GM18508 (cell line): ENCODE data around the gene MAP4.
"Not testable (repeated sequence)": the region's sequence is repeated elsewhere in the genome, so short reads cannot be mapped to it uniquely, and the experiment has no call there.

ENCODE experiments used
- ATAC-seq: cut with Tn5 transposase; IDR thresholded peaks from one replicate; pipeline ENCODE4 v1.9.1; 2021; ENCODE audit warnings: moderate number of reproducible peaks; ENCODE audit not compliant: insufficient read depth, unreplicated experiment

The MAP4 gene, protein sequence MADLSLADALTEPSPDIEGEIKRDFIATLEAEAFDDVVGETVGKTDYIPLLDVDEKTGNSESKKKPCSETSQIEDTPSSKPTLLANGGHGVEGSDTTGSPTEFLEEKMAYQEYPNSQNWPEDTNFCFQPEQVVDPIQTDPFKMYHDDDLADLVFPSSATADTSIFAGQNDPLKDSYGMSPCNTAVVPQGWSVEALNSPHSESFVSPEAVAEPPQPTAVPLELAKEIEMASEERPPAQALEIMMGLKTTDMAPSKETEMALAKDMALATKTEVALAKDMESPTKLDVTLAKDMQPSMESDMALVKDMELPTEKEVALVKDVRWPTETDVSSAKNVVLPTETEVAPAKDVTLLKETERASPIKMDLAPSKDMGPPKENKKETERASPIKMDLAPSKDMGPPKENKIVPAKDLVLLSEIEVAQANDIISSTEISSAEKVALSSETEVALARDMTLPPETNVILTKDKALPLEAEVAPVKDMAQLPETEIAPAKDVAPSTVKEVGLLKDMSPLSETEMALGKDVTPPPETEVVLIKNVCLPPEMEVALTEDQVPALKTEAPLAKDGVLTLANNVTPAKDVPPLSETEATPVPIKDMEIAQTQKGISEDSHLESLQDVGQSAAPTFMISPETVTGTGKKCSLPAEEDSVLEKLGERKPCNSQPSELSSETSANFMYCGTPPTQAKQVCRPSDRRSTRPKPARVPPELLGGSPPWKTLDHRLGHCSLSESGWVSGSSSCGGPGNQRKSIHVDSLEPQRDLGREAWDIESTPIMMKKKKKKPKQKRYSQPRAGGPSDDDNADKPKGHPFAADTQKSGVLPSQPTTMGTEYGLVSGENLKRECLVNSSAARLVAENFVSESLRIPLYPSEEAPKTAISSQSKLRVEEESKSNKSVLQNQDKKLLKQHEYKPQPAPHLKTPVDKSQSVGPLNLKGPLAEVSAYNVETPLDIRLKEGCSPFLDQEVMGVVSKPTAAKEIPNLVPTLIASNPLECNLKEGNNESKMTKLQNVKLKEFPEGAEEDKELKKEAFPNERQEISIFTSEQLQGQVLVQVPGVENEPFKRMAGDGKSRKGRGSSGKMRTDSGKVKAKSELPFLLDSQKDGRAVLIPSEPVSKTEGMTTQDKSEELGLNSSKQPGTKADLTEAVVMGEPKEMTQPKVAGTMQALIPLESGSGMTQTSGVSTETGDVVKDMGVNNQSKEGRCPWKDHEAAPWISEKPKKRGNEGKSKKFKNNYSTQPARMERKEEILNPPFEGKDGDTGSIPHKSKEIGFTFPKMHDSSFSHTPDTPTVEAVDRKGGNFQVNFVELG (N-terminal part only)

DNA sequence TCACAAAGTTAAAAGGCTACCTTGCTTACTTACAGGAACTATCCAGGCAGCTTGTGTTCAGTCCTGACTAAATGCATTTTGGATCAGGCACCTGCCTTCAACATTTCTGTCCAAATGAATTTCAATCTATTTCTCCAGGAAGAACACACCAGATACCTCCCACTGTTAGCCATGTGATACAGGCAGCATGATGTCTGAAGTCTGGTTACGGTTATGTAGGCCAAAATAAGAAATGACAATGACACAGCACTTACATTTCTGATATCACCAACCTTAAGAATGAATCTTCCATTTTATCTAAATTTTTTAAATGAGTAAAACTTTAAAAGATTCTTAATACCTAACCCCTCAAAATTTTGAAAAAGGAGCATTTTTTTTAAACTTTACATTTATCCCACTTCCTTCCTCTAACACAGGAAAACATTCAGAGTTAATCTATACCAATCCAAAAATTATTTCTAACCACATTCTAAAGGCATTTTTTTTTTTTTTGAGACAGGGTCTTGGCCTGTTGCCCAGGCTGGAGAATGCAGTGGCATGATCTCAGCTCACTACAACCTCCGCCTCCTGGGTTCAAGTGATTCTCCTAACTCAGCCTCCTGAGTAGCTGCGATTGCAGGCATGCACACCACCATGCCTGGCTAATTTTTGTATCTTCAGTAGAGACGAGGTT, at the start of gene MAP4:
Gene MAP4 (minus strand): TSS at position 116 of the 673 bp plus-strand sequence. CDS start 17,556 bp downstream, outside the sequence.
- no peak for ATAC-seq

DNA sequence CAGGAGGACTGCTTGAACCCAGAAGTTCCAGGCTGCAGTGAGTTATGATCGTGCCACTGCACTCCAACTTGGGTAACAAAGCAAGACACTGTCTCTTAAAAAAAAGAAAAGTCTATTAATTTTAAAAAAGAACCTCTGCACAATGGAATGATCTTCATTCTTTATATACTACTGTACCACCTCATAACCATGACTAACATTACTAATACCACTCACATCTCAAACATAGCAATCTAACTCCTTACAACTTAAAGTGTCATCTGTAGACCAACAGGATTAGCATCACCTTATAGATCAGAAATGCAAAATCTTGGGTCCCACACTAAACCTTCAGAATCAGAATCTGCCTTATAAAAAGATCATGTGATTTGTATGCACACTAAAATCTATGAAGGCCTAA, 48.8 kb upstream of the MAP4 start:
- ATAC-seq = no peak

DNA sequence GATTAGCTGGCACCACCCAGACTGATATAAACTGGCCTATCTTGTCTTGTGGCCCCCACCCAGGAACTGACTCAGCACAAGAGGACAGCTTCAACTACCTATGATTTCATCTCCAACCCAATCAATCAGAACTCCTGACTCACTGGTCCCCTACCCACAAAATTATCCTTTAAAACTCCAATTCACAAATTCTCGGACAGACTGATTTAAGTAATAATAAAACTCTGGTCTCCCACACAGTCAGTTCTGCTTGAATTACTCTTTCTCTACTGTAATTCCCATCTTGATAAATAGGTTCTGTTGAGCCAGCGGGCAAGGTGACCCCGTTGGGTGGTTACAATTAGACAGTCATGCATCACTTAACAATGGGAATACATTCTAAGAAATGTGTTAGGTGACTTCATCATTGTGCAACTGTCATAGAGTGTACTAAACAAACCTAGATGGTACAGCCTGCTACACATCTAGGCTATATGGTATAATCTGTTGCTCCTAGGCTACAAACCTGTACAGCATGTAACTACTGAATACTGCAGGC, 48.1 kb upstream of the MAP4 start:
- ATAC-seq = no peak

DNA sequence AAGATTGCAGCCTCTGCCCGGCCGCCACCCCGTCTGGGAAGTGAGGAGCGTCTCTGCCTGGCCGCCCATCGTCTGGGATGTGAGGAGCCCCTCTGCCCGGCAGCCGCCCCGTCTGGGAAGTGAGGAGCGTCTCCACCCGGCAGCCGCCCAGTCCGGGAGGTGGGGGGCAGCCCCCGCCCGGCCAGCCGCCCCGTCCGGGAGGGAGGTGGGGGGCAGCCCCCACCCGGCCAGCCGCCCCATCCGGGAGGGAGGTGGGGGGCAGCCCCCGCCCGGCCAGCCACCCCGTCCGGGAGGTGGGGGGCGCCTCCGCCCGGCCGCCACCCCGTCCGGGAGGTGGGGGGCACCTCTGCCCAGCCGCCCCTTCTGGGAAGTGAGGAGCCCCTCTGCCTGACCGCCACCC, 45.4 kb upstream of the MAP4 start:
- ATAC-seq = not testable (repeated sequence)

DNA sequence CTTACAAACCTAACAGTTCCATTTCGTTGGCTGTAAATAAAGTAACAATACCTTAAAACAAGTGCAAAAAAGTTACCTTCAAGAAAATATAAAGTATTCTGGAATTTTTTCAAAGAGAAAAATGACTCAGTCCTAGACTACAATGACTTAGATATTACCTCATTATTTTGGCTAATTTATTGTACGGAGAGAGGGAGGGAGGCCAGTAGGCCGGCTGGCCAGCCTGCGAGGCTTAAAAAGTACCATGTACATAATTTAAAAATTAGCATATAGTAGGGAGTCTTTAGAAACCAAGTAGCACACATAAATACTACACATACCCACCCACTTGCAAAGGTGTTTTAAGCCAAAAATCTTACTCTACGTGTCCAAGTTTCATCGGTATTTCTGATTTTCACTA, 41.9 kb upstream of the MAP4 start:
- ATAC-seq = no peak

DNA sequence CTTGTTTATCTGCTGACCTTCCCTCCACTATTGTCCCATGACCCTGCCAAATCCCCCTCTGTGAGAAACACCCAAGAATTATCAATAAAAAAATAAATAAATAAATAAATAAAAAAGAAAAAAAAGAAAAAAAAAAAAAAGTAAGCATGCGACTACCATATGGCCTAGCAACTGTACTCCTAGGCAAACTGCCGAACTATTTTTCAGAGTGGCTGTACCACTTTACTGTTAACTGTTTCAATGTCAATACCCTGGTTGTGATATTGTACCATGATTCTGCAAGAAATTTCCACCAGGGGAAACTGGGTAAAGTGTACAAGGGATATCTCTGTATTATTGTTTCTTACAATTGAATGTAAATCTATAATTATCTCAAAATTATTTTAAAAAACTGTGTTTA, 41.3 kb upstream of the MAP4 start:
- ATAC-seq = no peak

DNA sequence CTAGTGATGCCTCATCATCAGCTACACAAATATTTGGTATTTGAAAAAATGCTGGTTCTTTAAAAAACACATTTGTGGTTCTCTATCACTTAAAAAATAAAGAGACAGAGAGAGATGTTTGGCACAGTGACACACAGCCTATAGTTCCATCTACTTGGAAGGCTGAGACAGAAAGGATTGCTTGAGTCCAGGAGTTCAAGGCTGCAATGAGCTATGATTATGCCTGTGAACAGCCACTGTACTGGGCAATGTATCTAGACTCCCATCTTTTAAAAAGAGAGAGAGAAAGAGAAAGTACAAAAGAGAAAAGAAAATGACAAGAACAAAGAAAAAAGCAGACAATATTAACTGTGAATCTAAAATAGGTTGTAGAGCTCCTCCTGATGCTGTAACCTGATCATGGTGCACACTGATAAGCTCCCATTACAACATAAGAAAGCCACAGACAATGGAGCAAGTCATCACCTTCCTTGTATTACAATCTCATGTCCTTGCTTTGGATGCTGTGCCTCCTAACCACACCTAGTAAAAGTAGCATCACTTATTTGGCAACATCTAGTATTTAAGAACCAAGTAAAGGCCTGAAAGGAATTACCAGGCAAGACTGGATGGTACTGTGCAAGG, 31.7 kb upstream of the MAP4 start:
- no peak for ATAC-seq

DNA sequence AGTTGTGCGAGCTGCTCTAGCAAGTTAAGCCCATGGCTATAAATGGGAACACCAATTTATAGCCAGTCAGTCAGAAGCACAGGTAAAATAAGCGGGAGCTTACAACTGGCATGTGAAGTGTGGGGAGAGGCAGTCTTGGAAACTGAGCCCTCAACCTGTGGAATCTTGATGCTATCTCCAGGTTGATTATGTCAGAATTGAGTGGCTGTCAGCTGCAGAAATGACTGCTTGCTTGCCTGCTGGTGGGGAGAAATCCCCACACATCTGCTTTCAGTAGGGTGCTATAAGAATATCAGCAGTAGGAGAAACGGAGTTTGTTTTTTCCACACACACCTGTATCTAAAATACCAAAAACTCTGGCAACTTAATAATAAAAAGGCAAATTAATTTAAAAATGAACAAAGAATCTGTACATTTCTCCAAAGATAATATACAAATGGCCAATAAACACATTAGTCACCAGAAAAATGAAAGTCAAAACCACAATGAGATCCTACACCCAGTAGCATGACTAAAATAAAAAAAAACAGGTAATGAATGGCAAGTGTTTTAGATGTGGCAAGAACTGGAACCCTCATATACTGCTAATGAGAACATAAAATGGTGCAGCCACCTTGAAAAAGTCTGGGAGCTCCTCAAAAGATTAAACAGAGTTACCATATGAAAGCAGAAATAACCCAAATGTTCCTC, 26.0 kb upstream of the MAP4 start:
- no peak for ATAC-seq

DNA sequence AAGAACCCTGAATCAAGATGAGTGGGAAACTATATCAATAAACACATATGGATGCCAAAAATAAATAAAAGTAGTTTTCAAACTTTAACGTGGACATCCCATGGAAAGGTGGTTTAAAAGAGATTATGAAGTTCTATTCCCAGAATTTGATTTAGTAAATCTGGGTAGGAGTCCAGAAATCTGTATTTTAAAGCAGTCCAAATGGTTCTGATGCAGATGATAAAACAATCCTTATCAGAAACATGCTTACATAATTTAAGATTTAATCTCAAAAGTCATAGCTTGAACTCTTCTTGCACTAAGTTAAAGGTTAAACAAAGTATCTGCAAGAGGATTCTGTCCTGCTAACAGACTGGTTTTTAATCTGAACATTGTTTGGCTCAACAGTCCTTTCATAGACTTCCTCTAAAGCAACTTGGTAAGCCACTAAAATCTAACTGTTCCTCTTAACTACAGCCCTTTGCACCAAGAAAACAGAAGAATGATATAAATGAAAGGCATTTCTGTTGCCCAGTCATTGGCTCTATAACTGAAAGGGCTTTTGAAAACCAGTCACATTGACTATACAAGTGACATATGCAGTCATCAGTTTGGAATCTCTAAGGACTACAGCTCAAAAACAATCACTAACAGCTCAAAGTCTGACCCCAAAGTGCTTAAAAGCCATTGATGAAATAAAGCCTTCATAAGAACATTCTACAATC, 23.4 kb upstream of the MAP4 start:
- no peak for ATAC-seq

DNA sequence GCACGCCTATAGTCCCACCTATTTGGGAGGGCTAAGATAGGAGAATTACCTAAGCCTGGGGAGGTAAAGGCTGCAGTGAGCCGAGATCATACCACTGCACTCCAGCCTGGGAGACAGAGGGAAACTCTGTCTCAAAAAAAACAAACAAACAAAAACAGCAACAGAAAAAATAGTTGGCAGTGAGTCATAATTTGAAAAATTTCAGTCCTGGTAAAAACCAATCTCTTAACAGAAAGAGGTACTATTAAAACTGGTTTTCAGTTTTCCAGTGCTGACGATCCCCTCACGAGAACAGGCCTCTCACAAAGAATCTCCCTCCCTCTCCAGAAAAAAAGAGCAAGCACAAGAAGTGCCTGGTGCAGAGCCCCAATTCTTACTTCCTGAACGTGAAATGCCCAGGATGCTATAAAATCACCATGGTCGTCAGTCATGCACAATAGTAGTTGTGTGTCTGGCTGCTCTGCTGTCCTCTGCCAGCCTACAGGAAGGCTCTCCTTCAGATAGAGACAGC, 22.8 kb upstream of the MAP4 start:
- ATAC-seq = no peak

DNA sequence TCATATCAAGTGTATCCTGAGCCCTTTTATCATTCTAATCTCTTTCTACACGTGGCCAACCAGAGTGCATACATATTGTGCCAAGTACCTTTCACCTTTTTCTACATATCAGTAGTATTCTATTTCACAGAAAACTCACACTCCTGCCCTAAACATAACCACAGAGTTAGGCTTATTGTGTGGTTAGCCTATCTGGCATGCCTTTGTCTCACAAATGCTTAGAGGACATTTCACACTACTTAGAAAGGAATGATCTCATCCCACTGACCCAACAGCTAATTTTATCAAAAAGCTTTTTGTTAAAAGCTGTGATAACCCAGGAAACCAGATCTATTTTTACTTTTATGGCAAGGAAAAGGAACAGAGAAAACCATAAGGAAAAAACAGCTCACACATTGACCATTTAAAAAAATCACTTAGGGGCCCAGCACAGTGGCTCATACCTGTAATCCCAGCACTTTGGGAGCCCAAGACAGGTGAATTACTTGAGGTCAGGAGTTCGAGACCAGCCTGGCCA, 17.8 kb upstream of the MAP4 start:
- no peak for ATAC-seq

DNA sequence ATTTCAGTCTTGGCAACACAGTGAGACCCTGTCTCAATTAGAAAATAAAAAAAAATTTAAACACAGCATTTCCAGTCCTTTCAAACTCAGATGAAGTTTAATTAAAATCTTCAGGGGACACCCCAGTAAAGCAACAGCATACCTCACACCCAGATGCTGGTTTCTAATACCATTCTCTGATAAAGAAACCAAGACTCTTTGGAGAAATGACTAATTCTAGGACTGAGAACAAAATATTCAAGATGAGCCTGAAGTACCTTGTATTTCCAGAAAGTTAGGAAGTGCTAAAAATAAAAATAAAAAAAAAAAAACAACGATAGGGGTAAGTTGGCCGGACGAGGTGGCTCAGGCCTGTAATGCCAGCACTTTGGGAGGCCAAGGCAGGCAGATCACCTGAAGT, 14.0 kb upstream of the MAP4 start:
- ATAC-seq = no peak

DNA sequence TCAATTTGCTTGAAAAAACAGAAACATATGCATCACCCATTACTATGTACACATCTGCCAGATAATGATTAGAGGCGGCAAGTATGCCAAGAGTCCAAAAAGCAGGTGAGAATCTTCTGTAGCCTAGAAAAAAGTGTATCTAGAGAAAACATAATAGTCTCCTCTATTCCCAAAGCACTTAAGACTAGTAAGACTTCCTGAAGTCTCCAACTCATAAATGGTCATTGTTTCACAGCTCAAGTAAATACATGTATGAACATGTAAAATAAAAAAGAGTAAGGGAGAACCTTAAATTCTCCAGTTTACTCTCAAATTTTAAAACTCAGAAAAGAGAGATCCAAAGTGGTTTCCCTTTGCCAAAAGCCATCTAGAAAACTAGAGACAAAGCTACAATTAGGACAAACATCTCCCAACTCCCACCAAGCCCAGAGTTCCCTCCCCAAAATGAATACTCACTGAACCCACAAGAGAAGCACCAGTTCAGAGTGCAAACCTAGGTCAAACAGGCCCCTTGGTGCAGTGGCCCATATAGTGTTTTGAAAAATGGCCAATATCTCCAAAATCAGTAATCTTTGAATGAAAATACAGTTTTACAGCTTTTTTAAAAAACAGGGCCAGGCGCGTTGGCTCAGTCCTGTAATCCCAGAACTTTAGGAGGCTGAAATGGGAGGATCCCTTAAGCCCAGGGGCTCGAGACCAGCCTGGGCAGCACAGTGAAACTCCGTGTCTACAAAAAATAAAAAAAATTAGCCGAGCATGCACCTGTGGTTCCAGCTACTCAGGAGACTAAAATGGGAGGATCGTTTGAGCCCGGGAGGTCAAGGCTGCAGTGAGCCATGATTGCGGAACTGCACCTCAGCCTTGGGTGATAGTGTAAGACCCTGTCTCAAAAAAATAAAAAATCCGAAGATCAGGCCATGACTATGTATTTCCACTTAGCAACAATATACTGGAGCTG, 11.0 kb upstream of the MAP4 start:
- no peak for ATAC-seq

DNA sequence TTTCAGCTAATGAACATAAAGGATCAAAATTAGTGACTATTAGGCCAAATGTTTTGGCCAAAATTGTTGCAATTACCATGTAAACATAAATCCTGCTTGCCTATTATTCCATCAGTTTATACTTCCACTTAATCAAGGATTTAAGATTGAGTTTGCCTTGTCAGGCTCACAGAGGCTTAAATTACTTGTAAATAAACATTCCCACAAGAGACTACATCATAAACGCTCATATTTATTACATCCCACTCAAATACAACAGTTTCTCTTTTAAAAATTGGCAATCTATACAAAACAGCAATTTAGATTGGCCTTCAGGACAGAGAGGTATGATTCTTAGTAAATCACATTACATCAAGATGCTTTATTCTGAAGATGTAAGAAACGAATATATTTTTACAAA, 9.9 kb upstream of the MAP4 start:
- ATAC-seq = no peak

DNA sequence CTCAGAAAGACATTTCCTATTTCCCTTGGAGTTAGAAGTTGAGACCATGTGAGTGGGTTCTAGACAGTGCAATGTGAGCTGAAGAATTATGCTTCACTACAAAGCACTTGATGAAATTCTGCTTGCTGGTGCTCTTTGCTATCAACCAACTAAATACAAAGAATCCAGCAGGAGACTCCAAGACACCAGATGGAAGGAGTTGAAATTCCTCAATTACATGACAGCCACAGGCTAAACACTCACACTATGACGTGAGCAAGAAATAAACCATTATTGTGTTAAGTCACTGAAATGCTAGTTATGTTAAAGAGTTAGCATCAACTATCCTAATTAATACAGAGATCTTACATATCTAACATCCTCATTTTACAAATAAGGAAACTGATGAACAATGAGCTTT, 8.2 kb upstream of the MAP4 start:
- no peak for ATAC-seq

DNA sequence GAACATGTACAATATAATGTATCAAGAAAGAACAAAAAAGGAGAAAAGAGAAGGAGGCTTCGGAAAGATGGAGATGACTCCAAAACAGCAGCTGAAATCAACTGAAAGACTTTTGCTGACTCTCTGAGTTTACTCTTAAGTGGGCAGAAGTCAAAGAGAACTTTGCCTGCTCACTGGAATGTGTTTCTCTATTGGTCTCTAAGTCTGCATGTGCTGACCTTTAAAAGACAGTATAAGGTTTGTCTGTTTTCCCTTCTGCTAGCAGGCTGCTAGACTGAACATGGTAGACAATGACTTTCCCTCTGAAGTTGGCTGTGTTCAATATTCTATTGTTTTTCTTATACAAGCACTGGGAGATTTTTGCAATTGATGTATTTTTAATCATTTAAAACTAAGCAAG, 7.2 kb upstream of the MAP4 start:
- ATAC-seq = no peak

DNA sequence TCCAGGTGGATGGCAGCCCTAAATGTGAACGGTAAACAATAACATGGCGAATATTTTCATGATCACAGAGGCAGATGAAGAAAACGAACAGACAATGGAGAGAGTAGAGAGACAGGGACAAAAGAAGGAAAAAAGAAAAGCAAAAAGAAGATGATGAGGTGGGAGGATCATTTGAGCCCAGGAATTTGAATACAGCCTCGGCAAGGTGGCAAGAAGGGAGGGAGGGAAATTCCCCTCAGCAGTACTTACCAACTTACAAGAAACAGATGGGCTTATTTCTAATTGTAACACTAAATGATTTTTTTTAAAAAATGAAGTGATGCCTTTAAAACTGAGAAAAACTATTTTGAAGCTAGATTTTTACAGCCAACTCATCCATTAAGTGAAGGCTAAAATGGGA, 6.0 kb upstream of the MAP4 start:
- no peak for ATAC-seq
